Natural killer cell (primary cell): Measurements from ENCODE around the gene HHAT. TPM values are rescaled to one million over a fixed set of nuclear protein-coding genes. Genes with fewer than 3 reads are reported as not detected.

Source experiments
- ATAC-seq, 3 donors: fragments of 150-1000 bp in 2 of 3; fragments of 200-7000 bp in 1 of 3; cut with Tn5 transposase; 1 replicate in 1 of 3; 2 replicates in 2 of 3; pipeline ENCODE4 v1.10.0; 2021; ENCODE audit warnings: mild to moderate bottlenecking in 2 of 3, moderate library complexity in 2 of 3
- DNase-seq, 2 donors: peaks; one replicate each; pipeline versions ENCODE4 v3.0.0 to v3.0.0-alpha.2; 2013 to 2021; ENCODE audit warnings: mixed read lengths in 1 of 2
- H3K27ac ChIP-seq: one replicate; pipeline ENCODE4 v1.5.1; 2013; ENCODE audit warnings: mild to moderate bottlenecking, low read length
- H3K27me3 ChIP-seq: one replicate; pipeline ENCODE4 v1.6.1; 2013; ENCODE audit warnings: low read length; ENCODE audit not compliant: control insufficient read depth, insufficient read depth
- H3K36me3 ChIP-seq: one replicate; pipeline ENCODE4 v1.6.1; 2013; ENCODE audit warnings: low read length; ENCODE audit not compliant: control insufficient read depth, insufficient read depth
- H3K4me1 ChIP-seq: one replicate; pipeline ENCODE4 v1.6.1; 2013; ENCODE audit warnings: low read length; ENCODE audit not compliant: control insufficient read depth, insufficient read depth
- H3K4me3 ChIP-seq: one replicate; pipeline ENCODE4 v1.5.1; 2013; ENCODE audit warnings: low read length
- H3K9me3 ChIP-seq: one replicate; pipeline ENCODE4 v1.6.1; 2013; ENCODE audit warnings: low read length; ENCODE audit not compliant: control insufficient read depth, insufficient read depth
- H3K27ac Mint-ChIP-seq, 2 donors: one replicate each; pipeline ENCODE4 v1.8.0; 2022; ENCODE audit warnings: mild to moderate bottlenecking in 2 of 2, mixed read lengths in 2 of 2, moderate library complexity in 1 of 2
- H3K27me3 Mint-ChIP-seq, 2 donors: one replicate each; pipeline ENCODE4 v1.8.0; 2022; ENCODE audit warnings: low read depth in 2 of 2, mixed read lengths in 2 of 2
- H3K36me3 Mint-ChIP-seq: one replicate; pipeline ENCODE4 v1.8.0; 2022; ENCODE audit warnings: mixed read lengths
- H3K4me1 Mint-ChIP-seq, 2 donors: one replicate each; pipeline ENCODE4 v1.8.0; 2022; ENCODE audit warnings: mixed read lengths in 2 of 2
- H3K4me3 Mint-ChIP-seq: one replicate; pipeline ENCODE4 v1.8.0; 2022; ENCODE audit warnings: mild to moderate bottlenecking, moderate library complexity, mixed read lengths
- H3K9me3 Mint-ChIP-seq, 2 donors: one replicate each; pipeline ENCODE4 v1.8.0; 2022; ENCODE audit warnings: mixed read lengths in 2 of 2
- WGBS: methylation state at CpG from one replicate; pipeline ENCODE4 v1.1.7; 2013; ENCODE audit warnings: missing lambda C conversion rate; ENCODE audit not compliant: insufficient coverage; 5-methylcytosine and 5-hydroxymethylcytosine counted together
- intact Hi-C: fragments of 100-400 bp; cut with micrococcal nuclease; formaldehyde crosslinking; loops from one replicate; pipeline ENCODE4 v1.14.2; 2022
- total RNA-seq, 4 donors: library from RNA; stranded (reverse); fragments of 120-200 nt in 1 of 4; gene quantifications; one replicate each; pipeline versions ENCODE4 v1.2.3 to v1.2.4, GENCODE V29; 2013 to 2022
- TF ChIP-seq, protein P1 (sequence below): fragments of 200-600 bp; IDR thresholded peaks from one replicate; pipeline ENCODE4 v1.8.0; 2022; ENCODE audit warnings: antibody characterized with exemption

HHAT gene
- total RNA-seq, 3 donors from 2014 or later (not counting 1 experiment from before 2014, with no cell fraction given), result 0.79 to 1.1 (median 0.82) TPM

DNA sequence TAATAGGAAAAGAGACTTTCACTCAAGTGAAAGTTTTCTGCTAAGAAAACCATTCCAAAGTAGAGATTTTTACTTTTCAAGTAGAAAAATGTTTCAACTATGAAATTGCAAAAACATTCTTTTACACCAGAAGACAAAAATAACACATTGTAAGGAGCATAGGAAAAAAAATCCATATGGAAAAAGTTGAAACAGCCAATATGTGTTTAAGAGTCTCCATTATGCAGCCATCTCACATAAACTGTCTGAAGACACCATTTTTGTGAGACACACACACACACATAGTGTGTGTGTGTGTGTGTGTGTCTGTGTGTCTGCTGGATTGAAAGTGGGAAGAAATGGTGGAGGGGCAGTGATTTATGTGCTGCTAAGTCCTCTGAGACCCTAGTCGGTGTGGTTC lies 162.1 kb downstream of the HHAT start:
- Histone ChIP-seq H3K36me3 (no peaks in the 10 kb centered on the region), H3K9me3 (no peaks in the 10 kb centered on the region), H3K4me1 (no peaks in the 10 kb centered on the region), H3K27ac (no peak overlapping the region), H3K27me3 (no peaks in the 10 kb centered on the region), H3K4me3 (no peak overlapping the region)
- TF ChIP-seq, protein P1, sequence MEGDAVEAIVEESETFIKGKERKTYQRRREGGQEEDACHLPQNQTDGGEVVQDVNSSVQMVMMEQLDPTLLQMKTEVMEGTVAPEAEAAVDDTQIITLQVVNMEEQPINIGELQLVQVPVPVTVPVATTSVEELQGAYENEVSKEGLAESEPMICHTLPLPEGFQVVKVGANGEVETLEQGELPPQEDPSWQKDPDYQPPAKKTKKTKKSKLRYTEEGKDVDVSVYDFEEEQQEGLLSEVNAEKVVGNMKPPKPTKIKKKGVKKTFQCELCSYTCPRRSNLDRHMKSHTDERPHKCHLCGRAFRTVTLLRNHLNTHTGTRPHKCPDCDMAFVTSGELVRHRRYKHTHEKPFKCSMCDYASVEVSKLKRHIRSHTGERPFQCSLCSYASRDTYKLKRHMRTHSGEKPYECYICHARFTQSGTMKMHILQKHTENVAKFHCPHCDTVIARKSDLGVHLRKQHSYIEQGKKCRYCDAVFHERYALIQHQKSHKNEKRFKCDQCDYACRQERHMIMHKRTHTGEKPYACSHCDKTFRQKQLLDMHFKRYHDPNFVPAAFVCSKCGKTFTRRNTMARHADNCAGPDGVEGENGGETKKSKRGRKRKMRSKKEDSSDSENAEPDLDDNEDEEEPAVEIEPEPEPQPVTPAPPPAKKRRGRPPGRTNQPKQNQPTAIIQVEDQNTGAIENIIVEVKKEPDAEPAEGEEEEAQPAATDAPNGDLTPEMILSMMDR, result no peak
- intact Hi-C loops, result no loop called here
- Mint-ChIP-seq H3K36me3 (no peaks in the 10 kb centered on the region), H3K27ac (no peak overlapping the region), H3K4me1 (no peaks in the 10 kb centered on the region), H3K9me3 (peaks cover 0 to 3% of the 10 kb centered on the region in 2 donors), H3K27me3 (peaks cover 8 to 14% of the 10 kb centered on the region in 2 donors), H3K4me3 (no peak overlapping the region)
- WGBS, result 95% methylated on average over 1 of the region's 1 CpG
- ATAC-seq (no peak), DNase-seq (no peak)

DNA sequence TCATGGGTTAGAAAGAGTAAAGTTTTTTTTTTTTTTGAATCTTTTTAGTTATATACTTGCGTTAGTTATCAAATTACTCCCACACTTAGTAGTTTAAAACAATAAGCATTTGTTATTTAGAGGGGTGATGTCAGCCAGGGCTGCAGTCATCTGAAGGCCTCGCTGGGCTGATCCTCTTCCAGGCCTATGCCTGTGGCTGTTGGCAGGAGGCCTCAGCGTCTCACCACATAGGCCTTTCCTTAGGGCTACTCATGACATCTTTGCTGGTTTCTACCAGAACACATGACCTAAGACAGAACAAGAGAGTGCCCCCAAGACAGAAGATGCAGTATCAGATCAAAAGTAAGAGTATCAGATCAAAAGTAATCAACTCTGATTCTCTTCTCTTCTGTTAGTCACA lies 167.4 kb downstream of the HHAT start:
- H3K4me3 ChIP-seq, result no peak overlapping the region
- no peaks in the 10 kb centered on the region for H3K9me3 ChIP-seq
- Mint-ChIP-seq H3K4me3 (no peak overlapping the region), H3K36me3 (no peaks in the 10 kb centered on the region), H3K27ac (no peak overlapping the region), H3K4me1 (no peaks in the 10 kb centered on the region), H3K9me3 (peaks cover 0 to 3% of the 10 kb centered on the region in 2 donors), H3K27me3 (peaks cover 5 to 7% of the 10 kb centered on the region in 2 donors)
- TF ChIP-seq, protein P1, result no peak
- no peak overlapping the region for H3K27ac ChIP-seq
- DNase-seq (no peak), ATAC-seq (no peak)
- H3K4me1 ChIP-seq, result no peaks in the 10 kb centered on the region
- WGBS, result 83% methylated on average over 2 of the region's 3 CpGs
- H3K36me3 ChIP-seq, result no peaks in the 10 kb centered on the region
- H3K27me3 ChIP-seq, result no peaks in the 10 kb centered on the region
- intact Hi-C loops, result no loop called here

DNA sequence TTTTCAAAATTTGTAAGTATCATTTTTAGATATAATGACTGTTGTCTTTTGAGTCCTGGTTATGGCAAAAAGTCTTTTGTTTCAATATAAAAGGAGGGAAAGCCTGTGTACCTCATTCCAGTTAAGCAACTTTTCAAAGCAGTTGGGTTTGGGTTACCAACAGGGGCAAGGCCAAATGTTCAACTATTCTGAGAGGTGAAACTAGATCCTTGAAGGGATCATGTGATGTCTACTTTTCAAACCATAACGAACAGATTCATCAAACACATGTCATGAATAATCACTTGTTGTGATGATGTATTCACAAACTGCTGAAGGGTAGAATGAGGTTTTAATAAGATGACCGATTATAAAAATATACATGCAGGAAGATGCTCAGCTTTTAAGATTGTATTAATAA lies 171.3 kb downstream of the HHAT start:
- no peak overlapping the region for H3K4me3 Mint-ChIP-seq
- H3K36me3 ChIP-seq, result no peaks in the 10 kb centered on the region
- DNase-seq (no peak), ATAC-seq (no peak)
- H3K4me3 ChIP-seq, result no peak overlapping the region
- TF ChIP-seq, protein P1, result no peak
- H3K27me3 ChIP-seq, result no peaks in the 10 kb centered on the region
- no peaks in the 10 kb centered on the region for H3K9me3 Mint-ChIP-seq
- H3K27me3 Mint-ChIP-seq, result peaks cover 0 to 4% of the 10 kb centered on the region in 2 donors
- H3K36me3 Mint-ChIP-seq, result no peaks in the 10 kb centered on the region
- no peaks in the 10 kb centered on the region for H3K4me1 Mint-ChIP-seq
- intact Hi-C loops, result no loop called here
- no peak overlapping the region for H3K27ac ChIP-seq
- 100% methylated on average over 1 of the region's 2 CpGs for WGBS
- no peaks in the 10 kb centered on the region for H3K4me1 ChIP-seq
- H3K27ac Mint-ChIP-seq, result no peak overlapping the region
- H3K9me3 ChIP-seq, result no peaks in the 10 kb centered on the region

DNA sequence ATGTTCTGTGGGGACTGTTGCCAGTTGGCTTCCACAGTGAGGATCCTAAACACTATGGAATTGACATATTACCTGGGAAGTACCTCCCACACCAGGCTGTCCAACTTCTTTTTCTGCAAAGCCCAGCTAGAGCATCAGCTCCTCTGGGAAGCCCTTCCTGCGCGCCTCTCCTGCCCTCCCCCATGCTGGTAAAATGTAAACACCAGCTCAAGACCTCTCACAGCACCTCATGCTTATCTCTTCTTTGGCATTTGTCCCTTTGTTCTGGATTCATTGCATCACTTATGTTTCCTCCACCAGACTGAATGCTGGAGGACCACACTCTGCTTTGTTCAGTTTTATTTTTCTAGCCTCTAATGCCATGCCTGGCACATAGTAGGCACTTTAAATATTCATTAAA lies 172.1 kb downstream of the HHAT start:
- no peaks in the 10 kb centered on the region for H3K9me3 Mint-ChIP-seq
- ATAC-seq (no peak), DNase-seq (no peak)
- no peaks in the 10 kb centered on the region for H3K9me3 ChIP-seq
- H3K4me1 ChIP-seq, result no peaks in the 10 kb centered on the region
- 97% methylated on average over 2 of the region's 2 CpGs for WGBS
- H3K27ac ChIP-seq, result no peak overlapping the region
- intact Hi-C loops, result no loop called here
- H3K27ac Mint-ChIP-seq, result no peak overlapping the region
- H3K36me3 ChIP-seq, result no peaks in the 10 kb centered on the region
- H3K4me1 Mint-ChIP-seq, result no peaks in the 10 kb centered on the region
- H3K4me3 ChIP-seq, result no peak overlapping the region
- no peak overlapping the region for H3K4me3 Mint-ChIP-seq
- TF ChIP-seq, protein P1, result no peak
- H3K27me3 ChIP-seq, result no peaks in the 10 kb centered on the region
- H3K27me3 Mint-ChIP-seq, result peaks cover 0 to 4% of the 10 kb centered on the region in 2 donors
- no peaks in the 10 kb centered on the region for H3K36me3 Mint-ChIP-seq
